Endothelial cell of umbilical vein (primary cell): ENCODE measurements around the gene SCN1B.

Experiments
- CTCF ChIP-seq, 2 donors: IDR thresholded peaks; 1 replicate in 1 of 2; 2 replicates in 1 of 2; pipeline ENCODE4 v1.5.1; 2011; ENCODE audit warnings: low read length in 2 of 2, mild to moderate bottlenecking in 2 of 2, moderate library complexity in 2 of 2, control low read depth in 1 of 2, inconsistent platforms in 1 of 2, low read depth in 1 of 2; ENCODE audit not compliant: insufficient read depth in 1 of 2; ENCODE audit errors: extremely low read depth in 1 of 2
- EZH2 ChIP-seq: IDR thresholded peaks from 2 replicates; pipeline ENCODE4 v1.6.1; 2012; ENCODE audit warnings: borderline replicate concordance, low read depth, mild to moderate bottlenecking, moderate library complexity, low read length, inconsistent platforms; ENCODE audit not compliant: severe bottlenecking
- JUN ChIP-seq: IDR thresholded peaks from 2 replicates; pipeline ENCODE4 v1.6.1; 2011; ENCODE audit warnings: borderline replicate concordance, low read depth; ENCODE audit not compliant: insufficient read length, insufficient read depth
- POLR2A ChIP-seq: IDR thresholded peaks from 2 replicates; pipeline ENCODE4 v1.6.1; 2012; ENCODE audit warnings: low read depth, mild to moderate bottlenecking, control low read depth, low read length
- POLR2AphosphoS5 ChIP-seq: IDR thresholded peaks from 2 replicates; pipeline ENCODE4 v1.6.1; 2012; ENCODE audit warnings: low read depth, mild to moderate bottlenecking, control low read depth, low read length, moderate library complexity; ENCODE audit not compliant: insufficient read depth

- TF ChIP-seq EZH2 (no peak), POLR2A (no peak), CTCF (IDR thresholded peaks at IDR 0.05; ENCODE audit: extremely low read depth in 1 of 2, insufficient read depth in 1 of 2, low read depth in 1 of 2, low read length in 2 of 2) (no peak), JUN (no peak), POLR2AphosphoS5 (no peak)
These were observed 46.0 kb upstream of the SCN1B start for GRCh38 chr19:34984287-34984686.
